Ovary (tissue), 9 donors: ENCODE data around the gene ADAMTS17. TPM values are rescaled to one million over a fixed set of nuclear protein-coding genes. Genes with fewer than 3 reads are reported as not detected.

Source experiments
- DNase-seq, 5 donors: peaks; one replicate each; pipeline ENCODE4 v3.0.0-alpha.2; 2019 to 2020
- H3K27ac ChIP-seq, 2 donors: fragments of 200-600 bp; one replicate each; pipeline versions ENCODE4 v1.5.1 to v1.8.0; 2019 to 2022
- H3K27me3 ChIP-seq: fragments of 200-600 bp; one replicate; pipeline ENCODE4 v1.8.0; 2022
- H3K36me3 ChIP-seq: fragments of 200-600 bp; sonication (generic); one replicate; pipeline ENCODE4 v1.5.1; 2019
- H3K4me1 ChIP-seq: one replicate; pipeline ENCODE4 v1.8.1; 2013; ENCODE audit warnings: mild to moderate bottlenecking, moderate library complexity; ENCODE audit not compliant: insufficient read depth
- H3K4me3 ChIP-seq: fragments of 200-600 bp; sonication (generic); one replicate; pipeline ENCODE4 v1.5.1; 2017
- H3K9me3 ChIP-seq, 2 donors: fragments of 200-600 bp in 1 of 2; sonication (generic) in 1 of 2; one replicate each; pipeline versions ENCODE4 v1.5.1 to v1.8.1; 2013 to 2019; ENCODE audit warnings: mild to moderate bottlenecking in 1 of 2, moderate library complexity in 1 of 2
- EP300 ChIP-seq: sonication (generic); formaldehyde crosslinking; IDR thresholded peaks from one replicate; pipeline ENCODE4 v1.6.1; 2017; ENCODE audit warnings: antibody characterized with exemption
- POLR2A ChIP-seq: fragments of 450-650 bp; IDR thresholded peaks from one replicate; pipeline ENCODE4 v1.6.1; 2017; ENCODE audit warnings: antibody characterized with exemption, mild to moderate bottlenecking, moderate library complexity
- WGBS, 3 donors: extraction: QIAGEN DNeasy Blood & Tissue Kit in 1 of 3; methylation state at CpG; one replicate each; pipeline versions ENCODE4 v1.1.5 to v1.1.7; 2013 to 2017; 5-methylcytosine and 5-hydroxymethylcytosine counted together
- intact Hi-C, 4 donors: fragments of 100-400 bp; cut with DNase I; formaldehyde crosslinking; loops; one replicate each; pipeline versions ENCODE4 v1.11.0 to v1.15.1; 2022 to 2023
- polyA plus RNA-seq, 2 donors: library from polyadenylated mRNA; stranded (reverse); fragments of 200-250 nt in 1 of 2; fragments of 350-450 nt in 1 of 2; fragmentation: Illumina TruSeq in 1 of 2; extraction: RNeasy Lipid Tissue Mini Kit (QIAGEN cat#74804) in 1 of 2; gene quantifications; one replicate each; pipeline ENCODE4 v1.2.3, GENCODE V29; 2013 to 2014
- total RNA-seq, 7 donors: library from RNA; depleted of rRNA in 2 of 7; stranded (reverse); fragments of >200 nt in 2 of 7; fragmentation: NEBNext Ultra II Directional in 3 of 7; extraction: Animal tissue kit (Norgen Biotek cat#: 25700) in 3 of 7; gene quantifications; one replicate each; pipeline versions ENCODE4 v1.1.0 to v1.2.4, GENCODE V29; 2016 to 2023
- TF ChIP-seq, protein P1 (sequence below), 3 donors: fragments of 450-650 bp in 2 of 3; fragments of 200-600 bp in 1 of 3; IDR thresholded peaks; one replicate each; pipeline versions ENCODE4 v1.5.1 to v1.8.0; 2016 to 2022; ENCODE audit warnings: antibody characterized with exemption in 3 of 3, mild to moderate bottlenecking in 1 of 3
- donor health status: DM: no; HTN: no; CAD: no; lungs with moderate emphysema.
- donor health status: DM: no; HTN: no; CAD: no.
- donor health status: Bipolar disorder and iron deficiency.
- donor health status: DM: yes; HTN: yes; CAD: no.
- donor health status: DM: no; HTN: no; CAD: no.
- donor health status: DM: yes; HTN: yes; CAD: no.

The ADAMTS17 gene
- total and polyA plus RNA-seq, 9 donors, result 1.3 to 11.3 (median 5.9) TPM

- Histone ChIP-seq H3K4me3 (no peak overlapping the region), H3K36me3 (no peaks in the 10 kb centered on the region), H3K4me1 (no peaks in the 10 kb centered on the region), H3K27ac (no peak overlapping the region), H3K9me3 (no peaks in the 10 kb centered on the region), H3K27me3 (no peaks in the 10 kb centered on the region)
- intact Hi-C loops, result no loop called here
- no peak for TF ChIP-seq POLR2A
- no peak for TF ChIP-seq EP300
- TF ChIP-seq, protein P1, sequence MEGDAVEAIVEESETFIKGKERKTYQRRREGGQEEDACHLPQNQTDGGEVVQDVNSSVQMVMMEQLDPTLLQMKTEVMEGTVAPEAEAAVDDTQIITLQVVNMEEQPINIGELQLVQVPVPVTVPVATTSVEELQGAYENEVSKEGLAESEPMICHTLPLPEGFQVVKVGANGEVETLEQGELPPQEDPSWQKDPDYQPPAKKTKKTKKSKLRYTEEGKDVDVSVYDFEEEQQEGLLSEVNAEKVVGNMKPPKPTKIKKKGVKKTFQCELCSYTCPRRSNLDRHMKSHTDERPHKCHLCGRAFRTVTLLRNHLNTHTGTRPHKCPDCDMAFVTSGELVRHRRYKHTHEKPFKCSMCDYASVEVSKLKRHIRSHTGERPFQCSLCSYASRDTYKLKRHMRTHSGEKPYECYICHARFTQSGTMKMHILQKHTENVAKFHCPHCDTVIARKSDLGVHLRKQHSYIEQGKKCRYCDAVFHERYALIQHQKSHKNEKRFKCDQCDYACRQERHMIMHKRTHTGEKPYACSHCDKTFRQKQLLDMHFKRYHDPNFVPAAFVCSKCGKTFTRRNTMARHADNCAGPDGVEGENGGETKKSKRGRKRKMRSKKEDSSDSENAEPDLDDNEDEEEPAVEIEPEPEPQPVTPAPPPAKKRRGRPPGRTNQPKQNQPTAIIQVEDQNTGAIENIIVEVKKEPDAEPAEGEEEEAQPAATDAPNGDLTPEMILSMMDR (IDR thresholded peaks at IDR 0.05), result no peak
- DNase-seq, result peak in 1 of 5 donors; percentile 5
- 91 to 96% (median 94%) methylated on average over 7 of the region's 7 CpGs for WGBS, 3 donors
Observed at GRCh38 chr15:99963976-99964375, 377.8 kb downstream of the ADAMTS17 start.

DNA sequence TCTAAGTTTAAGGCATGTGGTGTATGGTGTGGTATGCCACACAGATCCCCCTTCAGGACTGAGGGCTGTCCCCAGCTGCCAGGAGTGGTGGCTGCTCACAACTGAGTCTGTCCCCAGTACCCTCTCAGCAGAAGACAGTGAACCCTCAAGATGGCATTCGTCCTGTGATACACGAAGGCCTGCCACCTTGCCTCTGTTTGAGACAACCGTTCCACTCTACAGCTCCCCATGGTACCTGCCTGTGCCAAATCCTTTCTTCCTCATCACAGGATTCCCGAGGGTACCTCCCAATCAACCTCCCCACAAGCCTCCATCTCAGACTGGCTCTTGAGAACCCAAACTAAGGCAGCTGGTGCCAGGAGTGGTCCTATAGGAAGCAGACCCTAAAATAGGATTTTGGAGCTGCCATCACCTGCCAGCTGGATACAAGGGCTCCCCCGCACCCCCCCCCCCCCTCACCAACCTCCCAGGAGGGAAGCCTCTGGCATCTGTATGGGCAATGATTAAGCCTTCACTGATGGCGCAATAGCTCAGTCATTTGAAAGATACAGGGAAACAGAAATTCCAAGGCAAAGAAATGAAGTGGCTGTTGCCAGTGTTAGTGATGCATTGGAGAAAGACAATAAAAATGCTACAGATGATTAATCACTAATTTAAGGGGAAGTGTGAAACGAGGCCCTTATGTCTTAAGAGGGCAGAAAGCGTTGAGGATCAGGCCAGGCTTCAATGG is 378.5 kb downstream of the ADAMTS17 start:
- Histone ChIP-seq H3K27me3 (no peaks in the 10 kb centered on the region), H3K4me1 (no peaks in the 10 kb centered on the region), H3K27ac (no peak overlapping the region), H3K4me3 (no peak overlapping the region), H3K36me3 (no peaks in the 10 kb centered on the region), H3K9me3 (no peaks in the 10 kb centered on the region)
- WGBS, 3 donors, result 66 to 79% (median 69%) methylated on average over 8 of the region's 8 CpGs
- TF ChIP-seq EP300, result no peak
- no peak for TF ChIP-seq POLR2A
- TF ChIP-seq, protein P1 (IDR thresholded peaks at IDR 0.05), result no peak
- intact Hi-C loops, result no loop called here
- peak in 1 of 5 donors; percentile 4 for DNase-seq

- intact Hi-C loops, result no loop called here
- no peaks in the 10 kb centered on the region for H3K9me3 ChIP-seq
- peak in 2 of 5 donors; percentile 4 to 8 for DNase-seq
- WGBS, 3 donors, result 91 to 94% (median 94%) methylated on average over 19 of the region's 19 CpGs
- H3K27me3 ChIP-seq, result no peaks in the 10 kb centered on the region
- no peak overlapping the region for H3K27ac ChIP-seq
- no peaks in the 10 kb centered on the region for H3K4me1 ChIP-seq
- H3K36me3 ChIP-seq, result no peaks in the 10 kb centered on the region
- H3K4me3 ChIP-seq, result no peak overlapping the region
- TF ChIP-seq EP300 (no peak), POLR2A (no peak)
- TF ChIP-seq, protein P1 (IDR thresholded peaks at IDR 0.05), result no peak
Observed at GRCh38 chr15:99962006-99962561, 379.7 kb downstream of the ADAMTS17 start.

GRCh38 chr15:99961011-99961441 is 380.7 kb downstream of the ADAMTS17 start:
- H3K36me3 ChIP-seq, result no peaks in the 10 kb centered on the region
- H3K27ac ChIP-seq, result no peak overlapping the region
- TF ChIP-seq, protein P1 (IDR thresholded peaks at IDR 0.05), result no peak
- TF ChIP-seq POLR2A (no peak), EP300 (no peak)
- no peaks in the 10 kb centered on the region for H3K9me3 ChIP-seq
- peak in 3 of 5 donors; percentile 13 to 55 (median 30) for DNase-seq
- 38 to 57% (median 44%) methylated on average over 12 of the region's 12 CpGs for WGBS, 3 donors
- no peaks in the 10 kb centered on the region for H3K27me3 ChIP-seq
- no peak overlapping the region for H3K4me3 ChIP-seq
- H3K4me1 ChIP-seq, result no peaks in the 10 kb centered on the region
- intact Hi-C loops, result no loop called here
